Activated B cell treated with CpG ODN at 0.5 μM for 24 hours (primary cell): ENCODE data around the gene CYTH1. TPM values are rescaled to one million over a fixed set of nuclear protein-coding genes. Genes with fewer than 3 reads are reported as not detected.

Source experiments
- ATAC-seq: fragments of 200-7000 bp; cut with Tn5 transposase; one replicate; pipeline ENCODE4 v1.10.0; 2021; ENCODE audit warnings: low read depth, mild to moderate bottlenecking, moderate library complexity
- CTCF ChIA-PET: fragments of 350-600 bp; sonication (Branson Sonifier 250); formaldehyde crosslinking; loops from one replicate; lab custom pipeline; 2021; ENCODE audit warnings: antibody characterized with exemption; lab: Charles Lee
- POLR2A ChIA-PET: fragments of 350-600 bp; sonication (Branson Sonifier 250); formaldehyde crosslinking; loops from one replicate; lab custom pipeline; 2021; ENCODE audit warnings: antibody characterized with exemption; lab: Charles Lee
- DNase-seq: peaks from one replicate; pipeline ENCODE4 v3.0.0; 2022
- H3K27ac Mint-ChIP-seq: one replicate; pipeline ENCODE4 v1.8.0; 2020; ENCODE audit warnings: mixed read lengths
- H3K27me3 Mint-ChIP-seq: one replicate; pipeline ENCODE4 v1.8.0; 2021; ENCODE audit warnings: mixed read lengths
- H3K36me3 Mint-ChIP-seq: one replicate; pipeline ENCODE4 v1.8.0; 2021; ENCODE audit warnings: low read depth, mixed read lengths
- H3K4me1 Mint-ChIP-seq: one replicate; pipeline ENCODE4 v1.8.0; 2021; ENCODE audit warnings: mixed read lengths
- H3K4me3 Mint-ChIP-seq: one replicate; pipeline ENCODE4 v1.8.0; 2020; ENCODE audit warnings: mild to moderate bottlenecking, mixed read lengths
- H3K9me3 Mint-ChIP-seq: one replicate; pipeline ENCODE4 v1.8.0; 2020; ENCODE audit warnings: mixed read lengths
- intact Hi-C: fragments of 100-400 bp; cut with micrococcal nuclease; formaldehyde crosslinking; loops from one replicate; pipeline ENCODE4 v1.15.1; 2024
- total RNA-seq: library from RNA; stranded (reverse); gene quantifications from 2 replicates; pipeline ENCODE4 v1.2.3, GENCODE V29; 2022
- TF ChIP-seq, protein P1 (sequence below): fragments of 200-600 bp; IDR thresholded peaks from one replicate; pipeline ENCODE4 v1.8.0; 2022; ENCODE audit warnings: antibody characterized with exemption, mild to moderate bottlenecking

CYTH1 gene
- total RNA-seq, 1 donor from 2014 or later = 391 TPM

DNA sequence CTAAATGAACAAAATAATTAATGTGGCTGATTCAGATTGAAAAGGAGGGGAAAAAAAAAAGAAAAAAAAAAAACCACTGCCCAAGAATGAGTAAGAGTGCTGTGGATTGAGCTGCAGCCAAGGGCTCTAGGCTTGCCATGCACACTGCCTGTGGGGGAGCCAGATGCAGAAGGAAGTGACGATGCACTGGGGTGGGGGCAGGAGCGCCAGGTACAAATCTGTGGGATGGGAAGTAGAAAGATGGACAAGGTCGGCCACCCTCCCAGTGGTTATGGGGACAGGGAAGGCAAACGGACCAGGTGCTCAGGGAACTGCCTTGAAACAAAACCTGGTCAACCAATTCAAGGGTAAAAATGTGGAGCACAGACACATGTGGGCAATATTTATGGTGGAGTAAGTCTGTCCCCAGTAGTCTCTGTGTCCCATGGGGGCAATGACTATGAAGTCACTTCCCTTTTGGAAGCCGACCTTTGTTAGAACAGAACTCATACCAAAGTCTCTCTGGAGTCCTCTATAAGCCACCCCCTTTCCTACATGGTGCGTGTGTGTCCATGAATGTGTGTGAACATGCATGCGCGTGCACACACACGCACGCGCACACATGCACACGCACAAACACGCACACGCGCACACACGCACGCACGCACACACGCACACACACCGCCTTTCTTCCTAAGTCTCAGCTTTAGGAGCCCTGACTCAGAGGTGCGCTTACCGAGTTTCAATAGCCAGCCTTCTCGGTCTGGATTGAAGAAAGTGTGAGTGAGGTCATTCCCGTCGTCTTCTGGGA lies 84.3 kb downstream of the CYTH1 start:
- ChIA-PET POLR2A (interaction anchor here (0.5 to 6.8 kb wide), 12 partner anchors 9 to 1870 kb away, joined by 3 to 67 read pairs (median 6); no protein-coding TSS in a partner anchor), CTCF (interaction anchor here (1.2 to 3.5 kb wide), 2 partner anchors 11 to 23 kb away, joined by 4 to 26 read pairs; no protein-coding TSS in a partner anchor)
- Mint-ChIP-seq H3K27ac (peak overlapping the region; percentile 80), H3K4me3 (peak overlapping the region; percentile 25), H3K36me3 (peaks cover 98% of the 10 kb centered on the region), H3K9me3 (no peaks in the 10 kb centered on the region), H3K27me3 (no peaks in the 10 kb centered on the region), H3K4me1 (peaks cover 54% of the 10 kb centered on the region)
- TF ChIP-seq, protein P1, sequence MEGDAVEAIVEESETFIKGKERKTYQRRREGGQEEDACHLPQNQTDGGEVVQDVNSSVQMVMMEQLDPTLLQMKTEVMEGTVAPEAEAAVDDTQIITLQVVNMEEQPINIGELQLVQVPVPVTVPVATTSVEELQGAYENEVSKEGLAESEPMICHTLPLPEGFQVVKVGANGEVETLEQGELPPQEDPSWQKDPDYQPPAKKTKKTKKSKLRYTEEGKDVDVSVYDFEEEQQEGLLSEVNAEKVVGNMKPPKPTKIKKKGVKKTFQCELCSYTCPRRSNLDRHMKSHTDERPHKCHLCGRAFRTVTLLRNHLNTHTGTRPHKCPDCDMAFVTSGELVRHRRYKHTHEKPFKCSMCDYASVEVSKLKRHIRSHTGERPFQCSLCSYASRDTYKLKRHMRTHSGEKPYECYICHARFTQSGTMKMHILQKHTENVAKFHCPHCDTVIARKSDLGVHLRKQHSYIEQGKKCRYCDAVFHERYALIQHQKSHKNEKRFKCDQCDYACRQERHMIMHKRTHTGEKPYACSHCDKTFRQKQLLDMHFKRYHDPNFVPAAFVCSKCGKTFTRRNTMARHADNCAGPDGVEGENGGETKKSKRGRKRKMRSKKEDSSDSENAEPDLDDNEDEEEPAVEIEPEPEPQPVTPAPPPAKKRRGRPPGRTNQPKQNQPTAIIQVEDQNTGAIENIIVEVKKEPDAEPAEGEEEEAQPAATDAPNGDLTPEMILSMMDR = no peak
- intact Hi-C loops = no loop called here
- ATAC-seq (peak; percentile 73), DNase-seq (no peak)

DNA sequence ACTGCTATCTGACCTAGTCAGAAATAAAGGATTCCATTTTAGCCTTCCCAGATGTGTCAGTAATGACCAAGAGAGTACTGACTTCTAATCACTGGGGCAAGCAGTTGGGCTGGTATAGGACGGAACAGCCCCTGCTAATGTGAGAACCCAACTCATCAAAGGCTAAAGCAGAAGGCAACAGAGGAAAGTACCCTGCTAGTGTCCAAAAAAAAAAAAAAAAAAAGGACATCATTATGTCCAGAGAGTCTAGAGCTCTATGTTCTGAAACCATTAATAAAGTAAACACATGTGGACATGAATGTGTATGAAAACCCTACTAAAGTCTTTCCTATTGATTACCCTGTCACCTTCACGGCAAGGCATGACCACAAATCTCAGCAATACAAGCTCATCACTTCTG lies 85.0 kb downstream of the CYTH1 start:
- H3K4me1 Mint-ChIP-seq = peaks cover 57% of the 10 kb centered on the region
- H3K4me3 Mint-ChIP-seq = peak overlapping the region; percentile 25
- ChIA-PET POLR2A (interaction anchor here (0.6 to 6.8 kb wide), 11 partner anchors 10 to 1869 kb away, joined by 3 to 67 read pairs (median 6); no protein-coding TSS in a partner anchor), CTCF (interaction anchor here (0.8 to 3.5 kb wide), 3 partner anchors 11 to 24 kb away, joined by 4 to 26 read pairs (median 4); no protein-coding TSS in a partner anchor)
- H3K9me3 Mint-ChIP-seq = no peaks in the 10 kb centered on the region
- peaks cover 98% of the 10 kb centered on the region for H3K36me3 Mint-ChIP-seq
- TF ChIP-seq, protein P1 = no peak
- no peaks in the 10 kb centered on the region for H3K27me3 Mint-ChIP-seq
- intact Hi-C loops = no loop called here
- peak overlapping the region; percentile 80 for H3K27ac Mint-ChIP-seq
- DNase-seq (no peak), ATAC-seq (no peak)

DNA sequence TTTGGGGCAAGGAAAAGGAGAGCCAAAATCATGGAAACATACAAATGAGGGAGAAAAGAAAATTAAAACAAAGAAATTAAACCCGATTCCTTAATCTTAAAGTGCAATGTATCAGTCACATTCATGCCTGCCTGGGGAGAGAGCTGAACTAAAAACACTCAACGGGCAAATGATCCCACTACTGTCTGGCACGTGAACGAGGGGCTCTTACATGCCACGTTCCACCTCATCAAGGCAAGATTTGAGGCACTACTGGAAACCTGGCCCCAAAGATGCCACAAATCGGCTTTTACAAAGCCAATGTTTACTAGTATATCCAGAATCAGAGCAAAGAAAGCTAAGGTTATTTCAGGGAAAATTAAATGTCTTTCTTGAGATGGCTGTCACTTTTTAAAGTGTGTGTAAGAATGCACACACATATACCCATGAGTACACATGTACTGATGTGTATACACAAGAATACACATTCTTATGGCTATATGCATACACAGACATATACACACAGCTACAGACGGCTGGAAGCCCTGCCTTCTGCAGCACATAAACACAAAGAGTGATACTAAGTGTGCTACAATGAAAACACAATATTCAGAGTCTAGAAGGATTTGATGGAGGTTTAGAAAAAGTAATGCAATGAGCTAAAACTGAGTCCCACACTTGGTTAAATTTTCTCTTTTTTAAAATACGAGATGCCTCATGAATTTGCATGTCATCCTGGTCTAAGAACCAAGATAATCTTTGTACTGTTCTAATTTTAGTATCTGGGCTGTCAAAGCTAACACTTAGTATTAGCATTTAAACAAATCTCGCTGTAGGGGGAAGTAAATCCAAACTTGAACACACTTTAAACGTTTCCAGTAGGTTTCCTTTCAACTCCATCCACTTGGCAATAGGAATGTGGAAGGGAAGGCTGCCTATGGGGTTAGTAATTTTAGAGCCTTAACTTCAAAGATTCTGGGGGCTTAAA lies 85.8 kb downstream of the CYTH1 start:
- Mint-ChIP-seq H3K4me1 (peaks cover 59% of the 10 kb centered on the region), H3K27ac (peak overlapping the region; percentile 80), H3K27me3 (no peaks in the 10 kb centered on the region), H3K36me3 (peaks cover 98% of the 10 kb centered on the region), H3K9me3 (no peaks in the 10 kb centered on the region), H3K4me3 (peak overlapping the region; percentile 66)
- ATAC-seq (peak; percentile 15), DNase-seq (no peak)
- POLR2A ChIA-PET = interaction anchor here (1.0 to 6.8 kb wide), 10 partner anchors 8 to 79 kb away, joined by 3 to 67 read pairs (median 5); no protein-coding TSS in a partner anchor
- intact Hi-C loops = loop anchor here (1.0 kb wide), 1 partner anchor 39 kb away; no protein-coding TSS in a partner anchor
- CTCF ChIA-PET = interaction anchor here (0.8 to 3.5 kb wide), 5 partner anchors 10 to 39 kb away, joined by 4 to 26 read pairs (median 4); no protein-coding TSS in a partner anchor
- TF ChIP-seq, protein P1 = no peak

DNA sequence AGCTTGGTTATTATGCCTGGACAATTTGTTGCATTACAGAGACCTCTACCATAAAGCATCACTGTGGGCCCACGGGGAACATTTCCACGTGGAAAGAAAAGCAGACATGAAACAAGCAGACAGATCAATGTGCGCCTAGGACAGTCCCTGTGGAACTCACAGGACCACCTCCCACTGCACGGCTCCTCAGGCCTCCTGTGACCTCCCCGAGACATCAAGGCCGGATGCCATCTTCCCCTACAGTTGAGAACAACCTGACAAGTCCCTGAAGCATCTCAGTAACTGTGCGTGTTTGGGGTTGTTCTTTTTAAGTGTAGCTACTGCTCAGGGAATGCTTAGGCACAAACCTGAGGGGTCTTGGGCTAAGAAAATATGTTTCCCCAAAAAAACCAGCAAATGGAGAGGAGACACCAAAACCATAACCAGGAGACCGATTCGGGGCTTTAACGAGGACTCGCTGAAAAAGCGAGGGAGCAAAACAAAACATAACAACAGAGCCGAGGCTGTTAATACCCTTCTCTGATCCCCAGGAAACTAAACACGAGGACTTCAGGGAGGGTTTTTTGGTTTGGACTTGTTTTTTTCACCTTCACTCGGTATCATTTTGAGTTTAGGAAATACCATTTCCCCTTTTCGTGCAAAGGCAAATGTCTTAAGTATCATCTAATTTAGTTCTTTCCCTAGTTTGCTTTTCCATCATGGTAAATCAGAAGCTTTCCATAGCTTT lies 87.1 kb downstream of the CYTH1 start:
- peak; percentile 31 for ATAC-seq
- DNase-seq = no peak
- TF ChIP-seq, protein P1 = no peak
- Mint-ChIP-seq H3K27me3 (no peaks in the 10 kb centered on the region), H3K27ac (peak overlapping the region; percentile 80), H3K4me1 (peaks cover 59% of the 10 kb centered on the region), H3K9me3 (no peaks in the 10 kb centered on the region), H3K4me3 (peak overlapping the region; percentile 66), H3K36me3 (peaks cover 97% of the 10 kb centered on the region)
- ChIA-PET CTCF (interaction anchor here (1.4 to 3.5 kb wide), 2 partner anchors 9 to 13 kb away, joined by 4 to 26 read pairs; no protein-coding TSS in a partner anchor), POLR2A (interaction anchor here (0.5 to 6.8 kb wide), 8 partner anchors 9 to 737 kb away, joined by 3 to 67 read pairs (median 4); partner anchors contain the start of gene TNRC6C)
- intact Hi-C loops = loop anchor here (1.0 kb wide), 1 partner anchor 11 kb away; no protein-coding TSS in a partner anchor
